Measurements from ENCODE around the gene SETD5.

Gene SETD5

DNA sequence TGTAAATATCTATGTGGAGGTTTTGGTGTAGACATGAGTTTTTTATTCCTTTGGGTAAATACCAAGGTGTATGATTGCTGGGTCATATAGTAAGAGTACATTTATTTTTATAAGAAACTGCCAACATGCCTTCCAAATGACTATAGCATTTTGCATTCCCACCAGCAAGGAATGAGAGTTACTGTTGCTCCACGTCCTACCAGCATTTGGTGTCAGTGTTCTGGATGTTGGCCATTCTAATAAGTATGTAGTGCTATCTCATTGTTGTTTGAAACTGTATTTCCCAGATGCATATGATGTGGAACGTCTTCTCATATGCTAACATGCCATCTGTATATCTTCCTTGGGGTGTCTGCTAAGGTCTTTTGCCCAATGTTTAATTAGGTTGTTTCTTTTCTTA, 117.5 kb downstream of the SETD5 start:
- DNase-seq (ENCODE audit: low spot score), result no peak

DNA sequence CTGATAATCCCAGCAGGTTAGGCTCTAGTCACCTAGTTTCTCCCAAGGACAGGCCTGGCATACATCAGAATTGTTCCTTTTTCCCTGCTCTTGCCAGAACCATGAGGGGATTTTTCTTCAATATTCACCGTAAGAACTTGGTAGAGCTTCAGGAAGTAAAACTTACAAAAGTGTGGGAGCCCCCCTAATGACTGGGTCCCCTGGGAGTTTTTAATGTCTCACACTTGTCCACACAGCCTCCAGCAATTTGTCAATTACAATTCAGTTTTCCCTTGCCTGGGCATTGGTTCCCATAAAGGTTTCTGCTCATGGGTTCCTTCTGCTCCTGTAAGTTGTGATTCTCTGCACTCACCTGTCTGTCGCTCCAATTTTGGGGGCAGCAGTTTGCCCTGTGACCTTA, 127.7 kb downstream of the SETD5 start:
- no peak for DNase-seq (ENCODE audit: low spot score)

All from CD4-positive, alpha-beta T cell treated with Interleukin-6 at 100 ng/mL for 8 hours (primary cell).